Measurements from ENCODE around the gene PROX2.

- TF ChIP-seq, protein P1, sequence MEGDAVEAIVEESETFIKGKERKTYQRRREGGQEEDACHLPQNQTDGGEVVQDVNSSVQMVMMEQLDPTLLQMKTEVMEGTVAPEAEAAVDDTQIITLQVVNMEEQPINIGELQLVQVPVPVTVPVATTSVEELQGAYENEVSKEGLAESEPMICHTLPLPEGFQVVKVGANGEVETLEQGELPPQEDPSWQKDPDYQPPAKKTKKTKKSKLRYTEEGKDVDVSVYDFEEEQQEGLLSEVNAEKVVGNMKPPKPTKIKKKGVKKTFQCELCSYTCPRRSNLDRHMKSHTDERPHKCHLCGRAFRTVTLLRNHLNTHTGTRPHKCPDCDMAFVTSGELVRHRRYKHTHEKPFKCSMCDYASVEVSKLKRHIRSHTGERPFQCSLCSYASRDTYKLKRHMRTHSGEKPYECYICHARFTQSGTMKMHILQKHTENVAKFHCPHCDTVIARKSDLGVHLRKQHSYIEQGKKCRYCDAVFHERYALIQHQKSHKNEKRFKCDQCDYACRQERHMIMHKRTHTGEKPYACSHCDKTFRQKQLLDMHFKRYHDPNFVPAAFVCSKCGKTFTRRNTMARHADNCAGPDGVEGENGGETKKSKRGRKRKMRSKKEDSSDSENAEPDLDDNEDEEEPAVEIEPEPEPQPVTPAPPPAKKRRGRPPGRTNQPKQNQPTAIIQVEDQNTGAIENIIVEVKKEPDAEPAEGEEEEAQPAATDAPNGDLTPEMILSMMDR (IDR thresholded peaks at IDR 0.05) = no peak
- TF ChIP-seq POLR2A (IDR thresholded peaks at IDR 0.05) = no peak
Measured at GRCh38 chr14:74852922-74853530, 22.9 kb downstream of the PROX2 start.
